Measurements from ENCODE around the gene TRIM41. TPM values are rescaled to one million over a fixed set of nuclear protein-coding genes. Genes with fewer than 3 reads are reported as not detected.

The TRIM41 gene
- total RNA-seq, 3 donors from 2014 or later = 14.1 to 16.0 (median 15.1) TPM

GRCh38 chr5:181189962-181190710 is 32.9 kb upstream of the TRIM41 start:
- H3K4me1 ChIP-seq = peaks cover 0 to 7% of the 10 kb centered on the region in 2 donors
- peak overlapping the region; percentile 73 to 93 (median 86) for H3K4me3 ChIP-seq
- H3K36me3 ChIP-seq = no peaks in the 10 kb centered on the region
- no peaks in the 10 kb centered on the region for H3K27me3 ChIP-seq
- intact Hi-C loops (cut with DNase I; ENCODE audit: low total_unique reads) = loop anchor here (10.0 kb wide), 1 partner anchor 55 kb away; the partner anchor contains the start of gene RACK1
- peak overlapping the region; percentile 94 for H3K27ac ChIP-seq
- no peaks in the 10 kb centered on the region for H3K9me3 ChIP-seq
- DNase-seq (ENCODE audit: low spot score in 2 of 2) = no peak
- TF ChIP-seq POLR2A (IDR thresholded peaks at IDR 0.05) (no peak), CTCF (IDR thresholded peaks at IDR 0.05) (no peak), POLR2AphosphoS5 (IDR thresholded peaks at IDR 0.05) (no peak)

- Histone ChIP-seq H3K36me3 (no peaks in the 10 kb centered on the region), H3K4me3 (peak overlapping the region; percentile 73 to 93 (median 86)), H3K9me3 (no peaks in the 10 kb centered on the region), H3K27ac (peak overlapping the region; percentile 94), H3K27me3 (no peaks in the 10 kb centered on the region), H3K4me1 (peaks cover 0 to 7% of the 10 kb centered on the region in 2 donors)
- intact Hi-C loops (cut with DNase I; ENCODE audit: low total_unique reads) = loop anchor here (10.0 kb wide), 1 partner anchor 54 kb away; the partner anchor contains the start of gene RACK1
- no peak for DNase-seq (ENCODE audit: low spot score in 2 of 2)
- peak in 1 of 3 donors; percentile 27 for TF ChIP-seq POLR2AphosphoS5 (IDR thresholded peaks at IDR 0.05)
- TF ChIP-seq POLR2A (IDR thresholded peaks at IDR 0.05) = no peak
Observed at GRCh38 chr5:181190711-181191525, 32.2 kb upstream of the TRIM41 start.

GRCh38 chr5:181191526-181192336 is 31.4 kb upstream of the TRIM41 start:
- Histone ChIP-seq H3K27ac (peak overlapping the region; percentile 94), H3K27me3 (no peaks in the 10 kb centered on the region), H3K4me1 (peaks cover 0 to 7% of the 10 kb centered on the region in 2 donors), H3K9me3 (no peaks in the 10 kb centered on the region), H3K4me3 (peak overlapping the region; percentile 73 to 93 (median 86)), H3K36me3 (no peaks in the 10 kb centered on the region)
- intact Hi-C loops (cut with DNase I; ENCODE audit: low total_unique reads) = loop anchor here (10.0 kb wide), 1 partner anchor 53 kb away; the partner anchor contains the start of gene RACK1
- peak; percentile 96 for DNase-seq (ENCODE audit: low spot score in 2 of 2)
- TF ChIP-seq POLR2AphosphoS5 (IDR thresholded peaks at IDR 0.05) (peak; percentile 37 to 85 (median 83)), POLR2A (IDR thresholded peaks at IDR 0.05) (peak; percentile 50), CTCF (IDR thresholded peaks at IDR 0.05) (no peak)

GRCh38 chr5:181192337-181193046 is 30.6 kb upstream of the TRIM41 start:
- no peak for DNase-seq (ENCODE audit: low spot score in 2 of 2)
- Histone ChIP-seq H3K36me3 (no peaks in the 10 kb centered on the region), H3K4me3 (peak overlapping the region; percentile 73 to 93 (median 86)), H3K4me1 (peaks cover 0 to 7% of the 10 kb centered on the region in 2 donors), H3K9me3 (no peaks in the 10 kb centered on the region), H3K27me3 (no peaks in the 10 kb centered on the region), H3K27ac (peak overlapping the region; percentile 94)
- TF ChIP-seq POLR2AphosphoS5 (IDR thresholded peaks at IDR 0.05) (no peak), POLR2A (IDR thresholded peaks at IDR 0.05) (no peak), CTCF (IDR thresholded peaks at IDR 0.05) (no peak)
- intact Hi-C loops (cut with DNase I; ENCODE audit: low total_unique reads) = loop anchor here (10.0 kb wide), 1 partner anchor 52 kb away; the partner anchor contains the start of gene RACK1

All from breast epithelium (tissue), 4 donors.